Astrocyte (in vitro differentiated cells and primary cell): ENCODE data around the gene RPE65. TPM values are rescaled to one million over a fixed set of nuclear protein-coding genes. Genes with fewer than 3 reads are reported as not detected.
A peak's percentile ranks its signal among the peaks of the same experiment; 100 is the strongest.
"Not testable (repeated sequence)": the region's sequence is repeated elsewhere in the genome, so short reads cannot be mapped to it uniquely, and the experiment has no call there.

Experiments
- DNase-seq: peaks from one replicate; pipeline ENCODE4 v3.0.0-alpha.2; 2010; ENCODE audit warnings: low read depth
- FAIRE-seq: peaks from 2 replicates; lab custom pipeline; 2011; peaks lifted over from hg19 to GRCh38; lab: Jason Lieb, UNC
- H2AFZ ChIP-seq: 2 replicates; pipeline ENCODE4 v1.6.0; 2012; ENCODE audit warnings: low read depth, low read length, inconsistent platforms
- H3K27ac ChIP-seq: 2 replicates; pipeline ENCODE4 v1.5.1; 2011; ENCODE audit warnings: low read depth, low read length, inconsistent platforms
- H3K27me3 ChIP-seq: 2 replicates; pipeline ENCODE4 v1.6.0; 2011; ENCODE audit warnings: low read length, inconsistent platforms; ENCODE audit not compliant: insufficient read depth
- H3K36me3 ChIP-seq: 2 replicates; pipeline ENCODE4 v1.5.1; 2011; ENCODE audit warnings: low read length, inconsistent platforms; ENCODE audit not compliant: insufficient read depth
- H3K4me1 ChIP-seq: 2 replicates; pipeline ENCODE4 v1.5.1; 2011; ENCODE audit warnings: low read length, inconsistent platforms; ENCODE audit not compliant: insufficient read depth
- H3K4me2 ChIP-seq: 2 replicates; pipeline ENCODE4 v1.6.0; 2012; ENCODE audit warnings: low read length, inconsistent platforms
- H3K4me3 ChIP-seq: 2 replicates; pipeline ENCODE4 v1.5.1; 2011; ENCODE audit warnings: low read depth, mild to moderate bottlenecking, low read length, inconsistent platforms; ENCODE audit not compliant: insufficient read depth
- H3K79me2 ChIP-seq: 2 replicates; pipeline ENCODE4 v1.6.0; 2012; ENCODE audit warnings: mild to moderate bottlenecking, low read length, inconsistent platforms; ENCODE audit not compliant: insufficient read depth
- H3K9ac ChIP-seq: 2 replicates; pipeline ENCODE4 v1.6.0; 2012; ENCODE audit warnings: mild to moderate bottlenecking, low read length, inconsistent platforms
- H3K9me3 ChIP-seq: 2 replicates; pipeline ENCODE4 v1.5.1; 2012; ENCODE audit warnings: low read depth, mild to moderate bottlenecking, low read length, inconsistent platforms; ENCODE audit not compliant: insufficient read depth
- H4K20me1 ChIP-seq: 2 replicates; pipeline ENCODE4 v1.6.0; 2012; ENCODE audit warnings: low read length, inconsistent platforms; ENCODE audit not compliant: insufficient read depth
- H3K27ac Mint-ChIP-seq: one replicate; pipeline ENCODE4 v1.8.0; 2021; ENCODE audit warnings: mild to moderate bottlenecking, mixed read lengths; ENCODE audit not compliant: unreplicated experiment
- H3K27me3 Mint-ChIP-seq: one replicate; pipeline ENCODE4 v1.8.0; 2021; ENCODE audit warnings: low read depth, mixed read lengths; ENCODE audit not compliant: unreplicated experiment
- H3K36me3 Mint-ChIP-seq: one replicate; pipeline ENCODE4 v1.8.0; 2021; ENCODE audit warnings: low read depth, mixed read lengths; ENCODE audit not compliant: unreplicated experiment
- H3K4me1 Mint-ChIP-seq: one replicate; pipeline ENCODE4 v1.8.0; 2021; ENCODE audit warnings: low read depth, mixed read lengths; ENCODE audit not compliant: unreplicated experiment
- H3K4me3 Mint-ChIP-seq: one replicate; pipeline ENCODE4 v1.8.0; 2021; ENCODE audit warnings: mild to moderate bottlenecking, moderate library complexity, mixed read lengths; ENCODE audit not compliant: unreplicated experiment
- H3K9me3 Mint-ChIP-seq: one replicate; pipeline ENCODE4 v1.8.0; 2021; ENCODE audit warnings: mild to moderate bottlenecking, mixed read lengths; ENCODE audit not compliant: unreplicated experiment
- CTCF ChIP-seq: IDR thresholded peaks from 2 replicates; pipeline ENCODE4 v1.5.1; 2011; ENCODE audit warnings: low read depth, mild to moderate bottlenecking, inconsistent platforms, low read length, moderate library complexity; ENCODE audit not compliant: insufficient read depth
- EZH2 ChIP-seq: IDR thresholded peaks from 2 replicates; pipeline ENCODE4 v1.6.1; 2012; ENCODE audit warnings: mild to moderate bottlenecking, low read length, inconsistent platforms; ENCODE audit not compliant: insufficient read depth
- total RNA-seq: library from RNA; stranded (reverse); gene quantifications from 2 replicates; pipeline ENCODE4 v1.2.1, GENCODE V29; 2021

Gene RPE65
- total RNA-seq, 1 donor from 2014 or later = 0.27 TPM

GRCh38 chr1:68481041-68481440 is 31.3 kb upstream of the RPE65 start:
- H3K4me1 Mint-ChIP-seq = no peaks in the 10 kb centered on the region
- H3K36me3 Mint-ChIP-seq = no peaks in the 10 kb centered on the region
- H3K27ac Mint-ChIP-seq = no peak overlapping the region
- Histone ChIP-seq H3K9ac (no peak overlapping the region), H3K79me2 (no peaks in the 10 kb centered on the region), H3K4me3 (no peak overlapping the region), H3K4me1 (no peaks in the 10 kb centered on the region), H3K4me2 (no peak overlapping the region), H2AFZ (peak overlapping the region; percentile 2), H3K36me3 (peaks cover 14% of the 10 kb centered on the region), H4K20me1 (no peaks in the 10 kb centered on the region), H3K9me3 (no peaks in the 10 kb centered on the region), H3K27ac (no peak overlapping the region), H3K27me3 (no peaks in the 10 kb centered on the region)
- H3K9me3 Mint-ChIP-seq = no peaks in the 10 kb centered on the region
- H3K4me3 Mint-ChIP-seq = no peak overlapping the region
- FAIRE-seq (no peak), DNase-seq (no peak)
- no peak for TF ChIP-seq EZH2
- no peak for TF ChIP-seq CTCF
- H3K27me3 Mint-ChIP-seq = no peaks in the 10 kb centered on the region

GRCh38 chr1:68479501-68479900 is 29.7 kb upstream of the RPE65 start:
- no peaks in the 10 kb centered on the region for H3K9me3 ChIP-seq
- H3K4me3 Mint-ChIP-seq = no peak overlapping the region
- H3K27me3 Mint-ChIP-seq = no peaks in the 10 kb centered on the region
- FAIRE-seq = no peak
- no peak for DNase-seq
- no peak overlapping the region for H3K27ac ChIP-seq
- no peak overlapping the region for H3K27ac Mint-ChIP-seq
- no peaks in the 10 kb centered on the region for H3K9me3 Mint-ChIP-seq
- no peaks in the 10 kb centered on the region for H3K36me3 Mint-ChIP-seq
- H3K36me3 ChIP-seq = peaks cover 14% of the 10 kb centered on the region
- H3K4me3 ChIP-seq = no peak overlapping the region
- H2AFZ ChIP-seq = no peak overlapping the region
- H3K4me1 ChIP-seq = no peaks in the 10 kb centered on the region
- H3K4me2 ChIP-seq = no peak overlapping the region
- H3K4me1 Mint-ChIP-seq = no peaks in the 10 kb centered on the region
- no peaks in the 10 kb centered on the region for H3K27me3 ChIP-seq
- TF ChIP-seq CTCF = no peak
- TF ChIP-seq EZH2 = no peak
- no peaks in the 10 kb centered on the region for H4K20me1 ChIP-seq
- no peak overlapping the region for H3K9ac ChIP-seq
- H3K79me2 ChIP-seq = no peaks in the 10 kb centered on the region

GRCh38 chr1:68478662-68479061 is 28.9 kb upstream of the RPE65 start:
- H3K9me3 ChIP-seq = no peaks in the 10 kb centered on the region
- no peak overlapping the region for H2AFZ ChIP-seq
- no peak overlapping the region for H3K4me3 Mint-ChIP-seq
- no peak for TF ChIP-seq EZH2
- no peak for TF ChIP-seq CTCF
- H3K4me1 ChIP-seq = no peaks in the 10 kb centered on the region
- no peak for DNase-seq
- no peaks in the 10 kb centered on the region for H3K4me1 Mint-ChIP-seq
- no peaks in the 10 kb centered on the region for H3K9me3 Mint-ChIP-seq
- no peak overlapping the region for H3K27ac ChIP-seq
- no peak overlapping the region for H3K4me3 ChIP-seq
- no peaks in the 10 kb centered on the region for H3K36me3 Mint-ChIP-seq
- no peaks in the 10 kb centered on the region for H3K27me3 ChIP-seq
- FAIRE-seq = no peak
- no peaks in the 10 kb centered on the region for H4K20me1 ChIP-seq
- no peak overlapping the region for H3K27ac Mint-ChIP-seq
- no peaks in the 10 kb centered on the region for H3K79me2 ChIP-seq
- no peak overlapping the region for H3K4me2 ChIP-seq
- H3K9ac ChIP-seq = no peak overlapping the region
- peaks cover 14% of the 10 kb centered on the region for H3K36me3 ChIP-seq
- H3K27me3 Mint-ChIP-seq = no peaks in the 10 kb centered on the region

GRCh38 chr1:68476626-68477025 is 26.9 kb upstream of the RPE65 start:
- not testable (repeated sequence) for H3K27ac ChIP-seq, H3K4me1 Mint-ChIP-seq, H4K20me1 ChIP-seq, H3K4me3 ChIP-seq, H3K9ac ChIP-seq, H3K9me3 Mint-ChIP-seq, H3K79me2 ChIP-seq, H3K27me3 Mint-ChIP-seq, H3K36me3 ChIP-seq, H3K4me1 ChIP-seq, DNase-seq, H3K4me3 Mint-ChIP-seq, H3K27me3 ChIP-seq, H3K4me2 ChIP-seq, H3K27ac Mint-ChIP-seq, H3K9me3 ChIP-seq, H3K36me3 Mint-ChIP-seq, H2AFZ ChIP-seq
- peak; percentile 66 for FAIRE-seq
